Fibroblast of the aortic adventitia (primary cell): ENCODE results near the gene HSP90B1. TPM values are rescaled to one million over a fixed set of nuclear protein-coding genes. Genes with fewer than 3 reads are reported as not detected.

Experiments
- DNase-seq: peaks from one replicate; pipeline ENCODE4 v3.0.0-alpha.2; 2010; ENCODE audit warnings: low read depth
- H3K4me3 ChIP-seq: 2 replicates; pipeline ENCODE4 v1.5.1; 2011; ENCODE audit warnings: low read depth, mild to moderate bottlenecking, control low read depth, low read length, moderate library complexity
- total RNA-seq: library from RNA; depleted of rRNA; stranded (reverse); fragments of >200 nt; gene quantifications from 2 replicates; pipeline ENCODE4 v1.2.3, GENCODE V29; 2012; ENCODE audit warnings: low replicate concordance
- TF ChIP-seq, protein P1 (sequence below): IDR thresholded peaks from 2 replicates; pipeline ENCODE4 v1.5.1; 2011; ENCODE audit warnings: mild to moderate bottlenecking, low read length, control low read depth, inconsistent platforms; ENCODE audit not compliant: insufficient read depth

HSP90B1 gene
- total RNA-seq, result 438 and 657 TPM in 2 replicates

DNA sequence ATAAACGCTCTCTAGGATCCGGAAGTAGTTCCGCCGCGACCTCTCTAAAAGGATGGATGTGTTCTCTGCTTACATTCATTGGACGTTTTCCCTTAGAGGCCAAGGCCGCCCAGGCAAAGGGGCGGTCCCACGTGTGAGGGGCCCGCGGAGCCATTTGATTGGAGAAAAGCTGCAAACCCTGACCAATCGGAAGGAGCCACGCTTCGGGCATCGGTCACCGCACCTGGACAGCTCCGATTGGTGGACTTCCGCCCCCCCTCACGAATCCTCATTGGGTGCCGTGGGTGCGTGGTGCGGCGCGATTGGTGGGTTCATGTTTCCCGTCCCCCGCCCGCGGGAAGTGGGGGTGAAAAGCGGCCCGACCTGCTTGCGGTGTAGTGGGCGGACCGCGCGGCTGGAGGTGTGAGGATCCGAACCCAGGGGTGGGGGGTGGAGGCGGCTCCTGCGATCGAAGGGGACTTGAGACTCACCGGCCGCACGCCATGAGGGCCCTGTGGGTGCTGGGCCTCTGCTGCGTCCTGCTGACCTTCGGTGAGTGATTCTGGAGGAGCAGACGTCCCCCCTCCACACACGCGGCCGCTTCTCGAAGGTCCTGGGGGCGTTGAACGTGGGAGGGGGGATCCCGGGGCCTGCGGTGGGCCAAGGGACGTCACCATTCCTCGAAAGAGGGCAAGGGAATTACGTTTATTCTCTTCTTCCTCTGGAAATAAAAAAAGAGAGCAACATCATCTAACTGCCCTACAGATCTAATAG is at the start of gene HSP90B1:
TSS of gene HSP90B1 (plus strand) at position 377 of the 753 bp plus-strand sequence. CDS start at position 483, 106 bp downstream.
- H3K4me3 ChIP-seq, result peak within 1 kb of the TSS; percentile 91
- TF ChIP-seq, protein P1, sequence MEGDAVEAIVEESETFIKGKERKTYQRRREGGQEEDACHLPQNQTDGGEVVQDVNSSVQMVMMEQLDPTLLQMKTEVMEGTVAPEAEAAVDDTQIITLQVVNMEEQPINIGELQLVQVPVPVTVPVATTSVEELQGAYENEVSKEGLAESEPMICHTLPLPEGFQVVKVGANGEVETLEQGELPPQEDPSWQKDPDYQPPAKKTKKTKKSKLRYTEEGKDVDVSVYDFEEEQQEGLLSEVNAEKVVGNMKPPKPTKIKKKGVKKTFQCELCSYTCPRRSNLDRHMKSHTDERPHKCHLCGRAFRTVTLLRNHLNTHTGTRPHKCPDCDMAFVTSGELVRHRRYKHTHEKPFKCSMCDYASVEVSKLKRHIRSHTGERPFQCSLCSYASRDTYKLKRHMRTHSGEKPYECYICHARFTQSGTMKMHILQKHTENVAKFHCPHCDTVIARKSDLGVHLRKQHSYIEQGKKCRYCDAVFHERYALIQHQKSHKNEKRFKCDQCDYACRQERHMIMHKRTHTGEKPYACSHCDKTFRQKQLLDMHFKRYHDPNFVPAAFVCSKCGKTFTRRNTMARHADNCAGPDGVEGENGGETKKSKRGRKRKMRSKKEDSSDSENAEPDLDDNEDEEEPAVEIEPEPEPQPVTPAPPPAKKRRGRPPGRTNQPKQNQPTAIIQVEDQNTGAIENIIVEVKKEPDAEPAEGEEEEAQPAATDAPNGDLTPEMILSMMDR, result no peak
- DNase-seq, result peak; percentile 100

DNA sequence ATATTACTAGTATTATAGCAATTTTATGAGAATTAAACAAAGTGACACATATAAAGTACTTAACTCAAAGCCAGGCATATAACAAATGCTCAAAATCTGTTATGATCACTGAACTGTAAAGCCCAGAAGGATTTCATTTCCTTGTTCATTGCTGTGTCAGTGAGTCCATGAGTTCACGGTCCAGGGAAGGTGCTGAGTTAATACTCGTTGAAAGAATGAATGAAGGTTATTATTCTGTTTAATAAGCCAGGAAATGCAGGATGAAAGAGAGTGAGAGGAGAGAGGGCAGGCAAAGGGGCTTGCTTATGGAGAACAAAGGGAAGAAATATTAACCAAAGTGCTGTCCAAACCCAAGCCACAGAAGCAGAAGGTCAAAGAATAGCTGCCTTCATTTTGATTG is 48.9 kb upstream of the HSP90B1 start:
- DNase-seq, result no peak
- TF ChIP-seq, protein P1, result no peak
- H3K4me3 ChIP-seq, result no peak overlapping the region

GRCh38 chr12:103882861-103883596 is 47.2 kb upstream of the HSP90B1 start:
- H3K4me3 ChIP-seq, result no peak overlapping the region
- no peak for DNase-seq
- TF ChIP-seq, protein P1, result no peak

DNA sequence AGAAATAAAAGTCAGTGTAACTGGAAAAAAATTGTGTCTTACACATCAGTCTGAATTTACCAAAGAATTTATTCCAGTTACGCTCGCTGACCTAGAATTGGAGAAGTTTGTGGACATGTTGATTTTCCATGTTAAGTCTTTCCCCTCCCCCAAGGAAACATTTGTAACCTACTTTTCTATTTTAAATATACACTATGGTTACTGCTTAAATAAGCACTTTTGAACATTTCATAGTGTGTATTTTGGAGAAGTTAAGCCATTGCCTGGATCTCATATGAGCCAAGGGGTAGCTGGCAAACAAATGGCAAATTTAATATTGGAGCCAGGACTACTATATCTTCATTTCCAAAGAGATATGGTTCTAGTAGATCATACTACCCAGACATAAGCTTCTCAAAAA is 46.3 kb upstream of the HSP90B1 start:
- TF ChIP-seq, protein P1, result no peak
- DNase-seq, result no peak
- H3K4me3 ChIP-seq, result no peak overlapping the region

DNA sequence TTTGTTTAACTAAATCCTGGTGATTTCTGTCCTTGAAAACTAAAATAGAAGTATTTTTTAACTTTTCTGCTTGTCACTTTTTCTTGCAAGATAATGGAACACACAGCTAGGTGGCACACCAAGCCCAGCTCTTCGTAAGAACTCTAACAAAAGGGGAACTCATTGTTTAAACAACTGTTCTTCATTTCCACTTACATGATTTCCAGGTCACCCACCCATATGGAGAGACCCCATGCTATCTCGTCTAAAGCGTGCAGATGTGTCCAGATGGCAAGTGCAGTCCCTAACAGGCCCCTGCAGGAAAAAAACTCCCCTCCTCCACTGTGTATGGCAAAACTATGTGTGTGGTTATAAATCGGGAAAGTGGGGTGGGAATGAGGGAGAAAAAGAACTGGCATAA is 45.9 kb upstream of the HSP90B1 start:
- TF ChIP-seq, protein P1, result peak; percentile 64
- DNase-seq, result peak; percentile 85
- no peak overlapping the region for H3K4me3 ChIP-seq

DNA sequence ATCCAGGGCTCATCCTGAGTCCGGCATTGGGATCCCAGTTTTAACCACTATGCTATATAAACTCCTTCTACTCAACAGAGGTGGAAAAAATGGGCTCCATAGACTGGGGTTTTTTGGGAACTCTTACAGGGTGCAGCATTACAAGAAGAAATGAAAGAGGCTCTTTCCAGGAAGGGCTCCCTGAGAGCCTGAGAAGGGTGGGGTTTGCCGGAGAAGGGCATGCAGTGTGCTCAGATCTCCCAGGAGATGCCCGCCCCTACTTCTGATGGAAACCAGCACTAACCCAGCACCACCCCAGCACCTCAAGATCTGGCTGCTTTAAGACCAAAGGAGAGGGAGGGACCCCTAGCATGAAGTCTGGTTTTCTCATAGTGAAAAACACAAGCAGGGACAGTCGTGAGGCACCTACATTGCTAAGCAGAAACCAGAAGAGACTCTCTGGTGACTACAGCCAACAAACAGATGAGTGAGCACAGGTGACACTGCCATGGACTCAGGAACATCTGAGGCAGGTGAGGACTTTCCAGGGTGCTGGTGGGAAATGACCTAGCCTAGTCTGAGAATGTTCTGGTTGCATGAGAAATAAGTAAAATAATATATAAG is 43.9 kb upstream of the HSP90B1 start:
- TF ChIP-seq, protein P1, result no peak
- H3K4me3 ChIP-seq, result no peak overlapping the region
- DNase-seq, result no peak
